Activated CD8-positive, alpha-beta memory T cell treated with anti-CD3 and anti-CD28 coated beads for 24 hours (primary cell): ENCODE measurements around the gene DDN.
A peak's percentile ranks its signal among the peaks of the same experiment; 100 is the strongest.

ENCODE experiments used
- DNase-seq: peaks from one replicate; pipeline ENCODE4 v3.0.0-alpha.2; 2020

DDN gene

GRCh38 chr12:48961331-48961730, 37.8 kb downstream of the DDN start:
- DNase-seq: no peak

GRCh38 chr12:48960834-48961233, 38.3 kb downstream of the DDN start:
- no peak for DNase-seq

GRCh38 chr12:48958049-48958388, 41.2 kb downstream of the DDN start:
- no peak for DNase-seq

GRCh38 chr12:48957141-48958048, 41.8 kb downstream of the DDN start, which contains the start of gene ARF3:
Gene ARF3 (minus strand): TSS chr12:48957487. CDS start chr12:48941095, 16,392 bp downstream.
- peak; percentile 96 for DNase-seq

GRCh38 chr12:48956279-48957140, 42.7 kb downstream of the DDN start:
- DNase-seq: peak; percentile 69

- no peak for DNase-seq
Measured at GRCh38 chr12:48954841-48955501, 44.2 kb downstream of the DDN start.

GRCh38 chr12:48954061-48954460, 45.1 kb downstream of the DDN start:
- no peak for DNase-seq

- DNase-seq: no peak
Measured at GRCh38 chr12:48952691-48953090, 46.5 kb downstream of the DDN start.

- DNase-seq: no peak
Measured at GRCh38 chr12:48947727-48948126, 51.4 kb downstream of the DDN start.

GRCh38 chr12:48946943-48947342, 52.2 kb downstream of the DDN start:
- DNase-seq: no peak

- DNase-seq: no peak
Measured at GRCh38 chr12:48946205-48946604, 53.0 kb downstream of the DDN start.
